Progenitor cell of endocrine pancreas (in vitro differentiated cells): ENCODE measurements around the gene APBB2. TPM values are rescaled to one million over a fixed set of nuclear protein-coding genes. Genes with fewer than 3 reads are reported as not detected.

Source experiments
- DNase-seq: peaks from one replicate; pipeline ENCODE4 v3.0.0; 2021; ENCODE audit warnings: low spot score; ENCODE audit not compliant: unreplicated experiment
- H3K27ac Mint-ChIP-seq: 2 replicates; pipeline ENCODE4 v1.8.0; 2021; ENCODE audit warnings: mild to moderate bottlenecking, moderate library complexity, mixed read lengths
- H3K27me3 Mint-ChIP-seq: 2 replicates; pipeline ENCODE4 v1.8.0; 2021; ENCODE audit warnings: mixed read lengths
- H3K36me3 Mint-ChIP-seq: 2 replicates; pipeline ENCODE4 v1.8.0; 2022; ENCODE audit warnings: mixed read lengths; ENCODE audit not compliant: insufficient read depth
- H3K4me1 Mint-ChIP-seq: 2 replicates; pipeline ENCODE4 v1.8.0; 2021; ENCODE audit warnings: low read depth, mixed read lengths
- H3K4me3 Mint-ChIP-seq: 2 replicates; pipeline ENCODE4 v1.8.0; 2021; ENCODE audit warnings: low read depth, mild to moderate bottlenecking, moderate library complexity, mixed read lengths
- H3K9me3 Mint-ChIP-seq: 2 replicates; pipeline ENCODE4 v1.8.0; 2021; ENCODE audit warnings: low read depth, mixed read lengths
- CTCF ChIP-seq: fragments of 200-600 bp; sonication (generic); IDR thresholded peaks from one replicate; pipeline ENCODE4 v1.5.0; 2021; ENCODE audit warnings: antibody characterized with exemption, mild to moderate bottlenecking; ENCODE audit not compliant: unreplicated experiment
- total RNA-seq: library from RNA; stranded (reverse); gene quantifications from 2 replicates; pipeline ENCODE4 v1.2.1, GENCODE V29; 2021

The APBB2 gene
- total RNA-seq, 1 donor from 2014 or later = 61.7 TPM

GRCh38 chr4:41202356-41202755 lies 12.0 kb downstream of the APBB2 start:
- DNase-seq = no peak
- peaks cover 12% of the 10 kb centered on the region for H3K4me1 Mint-ChIP-seq
- H3K9me3 Mint-ChIP-seq = no peaks in the 10 kb centered on the region
- H3K27ac Mint-ChIP-seq = no peak overlapping the region
- no peaks in the 10 kb centered on the region for H3K36me3 Mint-ChIP-seq
- H3K27me3 Mint-ChIP-seq = no peaks in the 10 kb centered on the region
- no peak for TF ChIP-seq CTCF
- no peak overlapping the region for H3K4me3 Mint-ChIP-seq

GRCh38 chr4:41200486-41201017 lies 13.8 kb downstream of the APBB2 start:
- Mint-ChIP-seq H3K4me3 (no peak overlapping the region), H3K36me3 (no peaks in the 10 kb centered on the region), H3K27ac (no peak overlapping the region), H3K4me1 (peaks cover 12% of the 10 kb centered on the region), H3K27me3 (no peaks in the 10 kb centered on the region), H3K9me3 (no peaks in the 10 kb centered on the region)
- TF ChIP-seq CTCF = no peak
- no peak for DNase-seq

- Mint-ChIP-seq H3K27me3 (no peaks in the 10 kb centered on the region), H3K4me1 (peaks cover 12% of the 10 kb centered on the region), H3K4me3 (no peak overlapping the region), H3K9me3 (no peaks in the 10 kb centered on the region), H3K27ac (no peak overlapping the region), H3K36me3 (no peaks in the 10 kb centered on the region)
- DNase-seq = no peak
- no peak for TF ChIP-seq CTCF
Observed at GRCh38 chr4:41199788-41200187, 14.6 kb downstream of the APBB2 start.

- no peak for DNase-seq
- Mint-ChIP-seq H3K9me3 (no peaks in the 10 kb centered on the region), H3K4me1 (peaks cover 12% of the 10 kb centered on the region), H3K27me3 (no peaks in the 10 kb centered on the region), H3K27ac (no peak overlapping the region), H3K36me3 (no peaks in the 10 kb centered on the region), H3K4me3 (no peak overlapping the region)
- TF ChIP-seq CTCF = no peak
Observed at GRCh38 chr4:41197996-41198395, 16.3 kb downstream of the APBB2 start.

- peaks cover 9% of the 10 kb centered on the region for H3K4me1 Mint-ChIP-seq
- no peaks in the 10 kb centered on the region for H3K9me3 Mint-ChIP-seq
- no peaks in the 10 kb centered on the region for H3K36me3 Mint-ChIP-seq
- no peaks in the 10 kb centered on the region for H3K27me3 Mint-ChIP-seq
- H3K4me3 Mint-ChIP-seq = no peak overlapping the region
- DNase-seq = no peak
- H3K27ac Mint-ChIP-seq = no peak overlapping the region
- TF ChIP-seq CTCF = no peak
Observed at GRCh38 chr4:41197495-41197894, 16.8 kb downstream of the APBB2 start.
